Hematopoietic multipotent progenitor cell treated with erythropoietin and hydrocortisone succinate and interleukin-3 and kit ligand, for 4 days (in vitro differentiated cells): ENCODE results near the gene MANEA.
A peak's percentile ranks its signal among the peaks of the same experiment; 100 is the strongest.

ENCODE experiments used
- DNase-seq: peaks from one replicate; pipeline ENCODE4 v3.0.0-alpha.2; 2015

The MANEA gene

GRCh38 chr6:95589826-95590570, 12.7 kb downstream of the MANEA start:
- DNase-seq: no peak

GRCh38 chr6:95593025-95593424, 15.7 kb downstream of the MANEA start:
- no peak for DNase-seq

GRCh38 chr6:95596021-95596420, 18.7 kb downstream of the MANEA start:
- no peak for DNase-seq

GRCh38 chr6:95599706-95600105, 22.4 kb downstream of the MANEA start:
- no peak for DNase-seq

- peak; percentile 16 for DNase-seq
These were observed 23.8 kb downstream of the MANEA start for GRCh38 chr6:95601133-95601532.

GRCh38 chr6:95614094-95614493, 36.8 kb downstream of the MANEA start:
- DNase-seq: no peak

GRCh38 chr6:95629551-95629950, 52.2 kb downstream of the MANEA start:
- no peak for DNase-seq

- DNase-seq: no peak
These were observed 59.5 kb downstream of the MANEA start for GRCh38 chr6:95636552-95637431.

- DNase-seq: no peak
These were observed 71.3 kb downstream of the MANEA start for GRCh38 chr6:95648636-95649035.

- DNase-seq: no peak
These were observed 72.1 kb downstream of the MANEA start for GRCh38 chr6:95649451-95649850.

GRCh38 chr6:95654176-95654575, 76.8 kb downstream of the MANEA start:
- no peak for DNase-seq

GRCh38 chr6:95658886-95659285, 81.6 kb downstream of the MANEA start:
- no peak for DNase-seq
